Neural progenitor cell (in vitro differentiated cells): ENCODE data around the gene FYCO1. TPM values are rescaled to one million over a fixed set of nuclear protein-coding genes. Genes with fewer than 3 reads are reported as not detected.

Experiments
- DNase-seq: peaks from one replicate; pipeline ENCODE4 v3.0.0-alpha.2; 2016; ENCODE audit warnings: low spot score
- H2AFZ ChIP-seq: fragments of 200-600 bp; sonication (generic); replicated peaks from 2 replicates; pipeline ENCODE4 v1.6.1; 2016; ENCODE audit warnings: antibody characterized with exemption
- H3F3A ChIP-seq: fragments of 200-600 bp; sonication (generic); 2 replicates; pipeline ENCODE4 v1.6.1; 2016; ENCODE audit warnings: antibody characterized with exemption, low read depth
- H3K27ac ChIP-seq: fragments of 200-600 bp; sonication (generic); 2 replicates; pipeline ENCODE4 v1.5.1; 2016; ENCODE audit warnings: mild to moderate bottlenecking
- H3K27me3 ChIP-seq: fragments of 200-600 bp; sonication (generic); 2 replicates; pipeline ENCODE4 v1.6.1; 2016; ENCODE audit warnings: mild to moderate bottlenecking, moderate library complexity
- H3K36me3 ChIP-seq: fragments of 200-600 bp; sonication (generic); 2 replicates; pipeline ENCODE4 v1.5.1; 2016
- H3K4me1 ChIP-seq: fragments of 200-600 bp; sonication (generic); 2 replicates; pipeline ENCODE4 v1.6.1; 2016; ENCODE audit warnings: mixed run types
- H3K4me2 ChIP-seq: fragments of 200-600 bp; sonication (generic); 2 replicates; pipeline ENCODE4 v1.6.1; 2016
- H3K4me3 ChIP-seq: fragments of 200-600 bp; sonication (generic); 2 replicates; pipeline ENCODE4 v1.5.1; 2016
- H3K79me2 ChIP-seq: fragments of 200-600 bp; sonication (generic); 2 replicates; pipeline ENCODE4 v1.6.1; 2016; ENCODE audit warnings: low read depth
- H3K9ac ChIP-seq: fragments of 200-600 bp; sonication (generic); 2 replicates; pipeline ENCODE4 v1.6.1; 2016
- H3K9me3 ChIP-seq: fragments of 200-600 bp; sonication (generic); 2 replicates; pipeline ENCODE4 v1.5.1; 2016; ENCODE audit warnings: low read depth
- H4K20me1 ChIP-seq: fragments of 200-600 bp; sonication (generic); 2 replicates; pipeline ENCODE4 v1.6.1; 2016; ENCODE audit warnings: low read depth
- H3K27ac Mint-ChIP-seq: 3 replicates; pipeline ENCODE4 v1.8.0; 2021; ENCODE audit warnings: mixed read lengths
- H3K27me3 Mint-ChIP-seq: 2 replicates; pipeline ENCODE4 v1.8.0; 2022; ENCODE audit warnings: low read depth, mild to moderate bottlenecking, inconsistent platforms, moderate library complexity, mixed read lengths; ENCODE audit not compliant: insufficient read depth
- H3K36me3 Mint-ChIP-seq: 3 replicates; pipeline ENCODE4 v1.8.0; 2021; ENCODE audit warnings: mixed read lengths
- H3K4me1 Mint-ChIP-seq: 3 replicates; pipeline ENCODE4 v1.8.0; 2021; ENCODE audit warnings: mixed read lengths
- H3K4me3 Mint-ChIP-seq: 3 replicates; pipeline ENCODE4 v1.8.0; 2021; ENCODE audit warnings: mild to moderate bottlenecking, moderate library complexity, mixed read lengths
- H3K9me3 Mint-ChIP-seq: 3 replicates; pipeline ENCODE4 v1.8.0; 2020; ENCODE audit warnings: mixed read lengths
- CTCF ChIP-seq: fragments of 200-600 bp; sonication (generic); IDR thresholded peaks from 2 replicates; pipeline ENCODE4 v1.5.1; 2017; ENCODE audit warnings: antibody characterized with exemption, mild to moderate bottlenecking
- EZH2 ChIP-seq: fragments of 200-600 bp; sonication (generic); IDR thresholded peaks from 2 replicates; pipeline ENCODE4 v1.6.1; 2017; ENCODE audit warnings: antibody characterized with exemption, mild to moderate bottlenecking, moderate library complexity
- EZH2phosphoT487 ChIP-seq: fragments of 200-600 bp; sonication (generic); IDR thresholded peaks from 2 replicates; pipeline ENCODE4 v1.6.1; 2017; ENCODE audit warnings: antibody characterized with exemption
- total RNA-seq: library from RNA; depleted of rRNA; stranded (reverse); fragments of >200 nt; gene quantifications from 2 replicates; pipeline ENCODE4 v1.2.3, GENCODE V29; 2015; ENCODE audit warnings: low replicate concordance

Gene FYCO1
- total RNA-seq, 1 donor from 2014 or later: 6.8 TPM

DNA sequence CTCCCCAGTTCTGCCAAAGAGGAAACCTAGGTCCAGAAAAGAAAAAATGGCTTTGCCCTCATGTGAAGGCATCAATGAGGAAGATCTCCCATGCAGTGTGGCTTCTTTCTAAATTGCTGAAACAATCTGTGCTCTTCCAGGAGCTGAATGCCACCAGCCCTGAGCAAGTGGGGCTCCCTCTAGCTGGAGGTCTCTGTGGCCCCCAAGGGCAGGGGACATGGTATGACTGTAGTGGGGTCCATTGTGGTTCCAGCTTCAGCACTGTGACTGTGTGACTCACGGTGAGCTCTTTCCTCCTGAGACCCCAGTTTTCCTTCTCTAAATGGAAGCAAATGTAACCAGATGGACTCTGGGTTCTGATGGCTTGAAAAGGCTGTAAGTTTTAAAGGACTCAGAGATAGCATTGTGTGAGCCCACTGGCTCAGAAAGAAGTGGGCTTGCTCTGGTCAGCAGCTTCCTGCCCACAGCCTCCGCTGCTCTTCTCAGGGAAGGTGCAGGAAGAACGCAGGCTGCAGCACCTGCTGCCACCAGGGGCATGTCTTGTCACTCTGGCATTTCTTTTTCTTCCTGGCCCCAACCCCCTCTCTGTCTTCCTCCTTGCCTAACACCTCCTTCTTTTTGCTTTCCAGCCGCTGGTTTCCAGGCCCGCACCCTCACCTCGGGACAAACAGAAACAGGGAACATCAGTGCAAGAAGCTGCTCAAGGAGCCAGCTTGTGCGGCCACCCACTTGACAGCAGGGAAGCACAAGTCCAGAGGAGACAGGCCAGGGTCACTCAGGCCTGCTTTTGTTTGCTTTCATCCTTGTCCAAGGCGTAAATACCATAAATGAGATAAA is 58.2 kb downstream of the FYCO1 start:
- Histone ChIP-seq H3K36me3 (peaks cover 6% of the 10 kb centered on the region), H3K9ac (no peak overlapping the region), H3K9me3 (no peaks in the 10 kb centered on the region), H3K4me2 (no peak overlapping the region), H3K4me3 (no peak overlapping the region), H4K20me1 (no peaks in the 10 kb centered on the region), H3K79me2 (no peaks in the 10 kb centered on the region), H3K4me1 (no peaks in the 10 kb centered on the region), H3F3A (no peaks in the 10 kb centered on the region), H3K27ac (no peak overlapping the region), H2AFZ (no peak overlapping the region), H3K27me3 (no peaks in the 10 kb centered on the region)
- no peak for TF ChIP-seq EZH2phosphoT487
- no peak for TF ChIP-seq EZH2
- no peak for TF ChIP-seq CTCF
- H3K36me3 Mint-ChIP-seq: peaks cover 21% of the 10 kb centered on the region
- no peak overlapping the region for H3K4me3 Mint-ChIP-seq
- no peaks in the 10 kb centered on the region for H3K9me3 Mint-ChIP-seq
- DNase-seq: no peak
- no peak overlapping the region for H3K27ac Mint-ChIP-seq
- H3K27me3 Mint-ChIP-seq: no peaks in the 10 kb centered on the region
- peaks cover 3% of the 10 kb centered on the region for H3K4me1 Mint-ChIP-seq

- H3K4me1 ChIP-seq: no peaks in the 10 kb centered on the region
- no peak for DNase-seq
- H3K4me1 Mint-ChIP-seq: peaks cover 3% of the 10 kb centered on the region
- peaks cover 6% of the 10 kb centered on the region for H3K36me3 ChIP-seq
- no peak overlapping the region for H3K4me3 Mint-ChIP-seq
- no peak overlapping the region for H3K9ac ChIP-seq
- TF ChIP-seq EZH2phosphoT487 (no peak), CTCF (no peak), EZH2 (no peak)
- no peaks in the 10 kb centered on the region for H3K9me3 ChIP-seq
- H3K27ac Mint-ChIP-seq: no peak overlapping the region
- H4K20me1 ChIP-seq: no peaks in the 10 kb centered on the region
- peaks cover 24% of the 10 kb centered on the region for H3K36me3 Mint-ChIP-seq
- no peak overlapping the region for H3K27ac ChIP-seq
- H3K4me3 ChIP-seq: no peak overlapping the region
- H3K27me3 ChIP-seq: no peaks in the 10 kb centered on the region
- no peaks in the 10 kb centered on the region for H3F3A ChIP-seq
- no peak overlapping the region for H3K4me2 ChIP-seq
- no peaks in the 10 kb centered on the region for H3K79me2 ChIP-seq
- no peaks in the 10 kb centered on the region for H3K9me3 Mint-ChIP-seq
- H3K27me3 Mint-ChIP-seq: no peaks in the 10 kb centered on the region
- H2AFZ ChIP-seq: no peak overlapping the region
Observed at GRCh38 chr3:45936261-45936660, 59.4 kb downstream of the FYCO1 start.

- Histone ChIP-seq H3F3A (no peaks in the 10 kb centered on the region), H2AFZ (no peak overlapping the region), H3K9ac (no peak overlapping the region), H3K27ac (no peak overlapping the region), H3K4me2 (no peak overlapping the region), H3K79me2 (no peaks in the 10 kb centered on the region), H3K36me3 (peaks cover 6% of the 10 kb centered on the region), H3K27me3 (no peaks in the 10 kb centered on the region), H3K4me3 (no peak overlapping the region), H3K4me1 (no peaks in the 10 kb centered on the region), H4K20me1 (no peaks in the 10 kb centered on the region), H3K9me3 (no peaks in the 10 kb centered on the region)
- Mint-ChIP-seq H3K36me3 (peaks cover 40% of the 10 kb centered on the region), H3K27me3 (peaks cover 3% of the 10 kb centered on the region), H3K4me3 (no peak overlapping the region), H3K9me3 (no peaks in the 10 kb centered on the region), H3K4me1 (no peaks in the 10 kb centered on the region), H3K27ac (no peak overlapping the region)
- no peak for DNase-seq
- TF ChIP-seq EZH2phosphoT487 (no peak), CTCF (no peak), EZH2 (no peak)
Observed at GRCh38 chr3:45933591-45933990, 62.0 kb downstream of the FYCO1 start.
